K562 (cell line): ENCODE data around the gene KAZN. TPM values are rescaled to one million over a fixed set of nuclear protein-coding genes. Genes with fewer than 3 reads are reported as not detected.
A peak's percentile ranks its signal among the peaks of the same experiment; 100 is the strongest.

ENCODE experiments used
- EP300 ChIP-seq: IDR thresholded peaks from 2 replicates; pipeline ENCODE4 v1.6.1; 2012; ENCODE audit warnings: low read length, improper control_type of control experiment
- JUND ChIP-seq, 2 experiments: IDR thresholded peaks; 2 replicates in 1 of 2; 3 replicates in 1 of 2; pipeline ENCODE4 v1.6.1; 2011; ENCODE audit warnings: borderline replicate concordance in 2 of 2, low read depth in 2 of 2, low read length in 2 of 2, improper control_type of control experiment in 1 of 2, missing biosample characterization in 1 of 2, missing genetic modification characterization in 1 of 2, missing genetic modification reagents in 1 of 2
- ZNF224 ChIP-seq: sonication (generic); formaldehyde crosslinking; IDR thresholded peaks from 2 replicates; pipeline ENCODE4 v1.8.0; 2022; ENCODE audit warnings: mild to moderate bottlenecking, missing genetic modification reagents
- ZNF740 ChIP-seq, 3 experiments: fragments of 200-800 bp in 1 of 3; sonication (Bioruptor generic) in 1 of 3; sonication (generic) in 1 of 3; formaldehyde crosslinking in 1 of 3; IDR thresholded peaks; 2 replicates each; pipeline versions ENCODE4 v1.6.1 to v1.8.0; 2016 to 2022; ENCODE audit warnings: mild to moderate bottlenecking in 2 of 3, missing compliant biosample characterization in 2 of 3, missing genetic modification characterization in 2 of 3, missing genetic modification reagents in 1 of 3
- polyA plus RNA-seq, 8 experiments: library from polyadenylated mRNA; depleted of rRNA in 4 of 8; stranded (reverse) in 5 of 8; unstranded in 3 of 8; fragments of >200 nt; fragmentation: Nextera tagmentation in 2 of 8; fragmentation: Illumina TruSeq in 1 of 8; extraction: Ambion mirVana in 2 of 8; extraction: Trizol in 1 of 8; gene quantifications; 2 replicates each; pipeline versions ENCODE4 v1.2.1 to v1.2.3, GENCODE V29; 2011 to 2014; ENCODE audit warnings: inconsistent platforms in 1 of 8, missing spikeins in 1 of 8
- total RNA-seq, 7 experiments: library from RNA; depleted of rRNA in 6 of 7; stranded (reverse); fragments of >200 nt in 6 of 7; fragmentation: Illumina TruSeq in 2 of 7; extraction: Trizol in 2 of 7; gene quantifications; 2 replicates each; pipeline versions ENCODE4 v1.2.1 to v1.2.3, GENCODE V29; 2011 to 2021; ENCODE audit warnings: low replicate concordance in 1 of 7
- TF ChIP-seq, protein P1 (sequence below), 2 experiments: fragments of 450-650 bp; formaldehyde crosslinking in 1 of 2; IDR thresholded peaks; 2 replicates each; pipeline versions ENCODE4 v1.4.0 to v1.6.1; 2014 to 2020; ENCODE audit warnings: mild to moderate bottlenecking in 2 of 2, borderline replicate concordance in 1 of 2, low read depth in 1 of 2
- TF ChIP-seq, protein P2 (sequence below), 2 experiments: fragments of 450-650 bp; IDR thresholded peaks; 2 replicates each; pipeline ENCODE4 v1.6.1; 2016; ENCODE audit warnings: mild to moderate bottlenecking in 2 of 2, borderline replicate concordance in 1 of 2, low read depth in 1 of 2, moderate library complexity in 1 of 2

The KAZN gene
- total and polyA plus RNA-seq, 9 of the 15 experiments (the other 6 are each of a cell fraction or from before 2014, with no cell fraction given): 2.1 to 21.6 (median 5.4) TPM

DNA sequence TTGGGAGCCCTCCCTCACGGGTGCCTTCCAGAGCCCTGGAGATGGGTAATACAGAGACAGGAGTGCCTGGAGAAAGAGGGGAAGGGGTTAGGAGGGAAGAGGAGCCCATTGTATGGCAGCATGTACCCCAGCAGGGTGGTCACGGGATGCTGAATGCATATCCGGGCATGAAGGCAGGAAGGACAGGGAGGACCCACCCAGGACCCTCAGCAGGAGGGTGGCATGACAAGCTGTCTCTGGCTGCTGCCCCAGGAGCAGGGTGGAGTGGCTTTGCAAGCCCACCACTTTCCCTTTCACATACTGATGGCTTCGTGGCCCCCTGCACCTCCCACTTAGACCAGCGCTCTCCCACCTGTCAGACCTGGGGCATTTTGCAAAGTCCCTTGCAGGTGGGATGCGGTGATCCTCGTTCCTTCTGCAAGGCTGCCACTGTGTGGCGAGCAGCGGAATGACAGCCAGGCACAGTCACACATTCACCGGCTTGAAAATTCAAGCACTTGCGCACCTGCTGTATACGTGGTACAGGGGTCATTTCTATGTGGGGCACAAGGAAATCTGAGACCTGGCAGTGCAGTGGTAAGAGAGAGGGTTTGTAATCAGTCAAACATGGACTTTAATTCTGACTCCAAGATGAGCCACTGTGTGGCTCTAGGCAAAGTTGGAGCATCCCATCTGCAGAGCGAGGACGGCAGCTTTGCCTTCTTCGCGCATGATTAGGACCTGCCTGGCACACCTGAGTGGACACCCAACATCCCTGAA, 501.8 kb downstream of the KAZN start (continued):
- TF ChIP-seq, protein P1, sequence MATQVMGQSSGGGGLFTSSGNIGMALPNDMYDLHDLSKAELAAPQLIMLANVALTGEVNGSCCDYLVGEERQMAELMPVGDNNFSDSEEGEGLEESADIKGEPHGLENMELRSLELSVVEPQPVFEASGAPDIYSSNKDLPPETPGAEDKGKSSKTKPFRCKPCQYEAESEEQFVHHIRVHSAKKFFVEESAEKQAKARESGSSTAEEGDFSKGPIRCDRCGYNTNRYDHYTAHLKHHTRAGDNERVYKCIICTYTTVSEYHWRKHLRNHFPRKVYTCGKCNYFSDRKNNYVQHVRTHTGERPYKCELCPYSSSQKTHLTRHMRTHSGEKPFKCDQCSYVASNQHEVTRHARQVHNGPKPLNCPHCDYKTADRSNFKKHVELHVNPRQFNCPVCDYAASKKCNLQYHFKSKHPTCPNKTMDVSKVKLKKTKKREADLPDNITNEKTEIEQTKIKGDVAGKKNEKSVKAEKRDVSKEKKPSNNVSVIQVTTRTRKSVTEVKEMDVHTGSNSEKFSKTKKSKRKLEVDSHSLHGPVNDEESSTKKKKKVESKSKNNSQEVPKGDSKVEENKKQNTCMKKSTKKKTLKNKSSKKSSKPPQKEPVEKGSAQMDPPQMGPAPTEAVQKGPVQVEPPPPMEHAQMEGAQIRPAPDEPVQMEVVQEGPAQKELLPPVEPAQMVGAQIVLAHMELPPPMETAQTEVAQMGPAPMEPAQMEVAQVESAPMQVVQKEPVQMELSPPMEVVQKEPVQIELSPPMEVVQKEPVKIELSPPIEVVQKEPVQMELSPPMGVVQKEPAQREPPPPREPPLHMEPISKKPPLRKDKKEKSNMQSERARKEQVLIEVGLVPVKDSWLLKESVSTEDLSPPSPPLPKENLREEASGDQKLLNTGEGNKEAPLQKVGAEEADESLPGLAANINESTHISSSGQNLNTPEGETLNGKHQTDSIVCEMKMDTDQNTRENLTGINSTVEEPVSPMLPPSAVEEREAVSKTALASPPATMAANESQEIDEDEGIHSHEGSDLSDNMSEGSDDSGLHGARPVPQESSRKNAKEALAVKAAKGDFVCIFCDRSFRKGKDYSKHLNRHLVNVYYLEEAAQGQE (IDR thresholded peaks at IDR 0.05; ENCODE audit: borderline replicate concordance): peak; percentile 75
- TF ChIP-seq, protein P1 (CRISPR knock-in tag; IDR thresholded peaks at IDR 0.05; ENCODE audit: low read depth): no peak
- TF ChIP-seq EP300: no peak
- TF ChIP-seq ZNF224 (CRISPR knock-in tag): no peak
- TF ChIP-seq, protein P2, sequence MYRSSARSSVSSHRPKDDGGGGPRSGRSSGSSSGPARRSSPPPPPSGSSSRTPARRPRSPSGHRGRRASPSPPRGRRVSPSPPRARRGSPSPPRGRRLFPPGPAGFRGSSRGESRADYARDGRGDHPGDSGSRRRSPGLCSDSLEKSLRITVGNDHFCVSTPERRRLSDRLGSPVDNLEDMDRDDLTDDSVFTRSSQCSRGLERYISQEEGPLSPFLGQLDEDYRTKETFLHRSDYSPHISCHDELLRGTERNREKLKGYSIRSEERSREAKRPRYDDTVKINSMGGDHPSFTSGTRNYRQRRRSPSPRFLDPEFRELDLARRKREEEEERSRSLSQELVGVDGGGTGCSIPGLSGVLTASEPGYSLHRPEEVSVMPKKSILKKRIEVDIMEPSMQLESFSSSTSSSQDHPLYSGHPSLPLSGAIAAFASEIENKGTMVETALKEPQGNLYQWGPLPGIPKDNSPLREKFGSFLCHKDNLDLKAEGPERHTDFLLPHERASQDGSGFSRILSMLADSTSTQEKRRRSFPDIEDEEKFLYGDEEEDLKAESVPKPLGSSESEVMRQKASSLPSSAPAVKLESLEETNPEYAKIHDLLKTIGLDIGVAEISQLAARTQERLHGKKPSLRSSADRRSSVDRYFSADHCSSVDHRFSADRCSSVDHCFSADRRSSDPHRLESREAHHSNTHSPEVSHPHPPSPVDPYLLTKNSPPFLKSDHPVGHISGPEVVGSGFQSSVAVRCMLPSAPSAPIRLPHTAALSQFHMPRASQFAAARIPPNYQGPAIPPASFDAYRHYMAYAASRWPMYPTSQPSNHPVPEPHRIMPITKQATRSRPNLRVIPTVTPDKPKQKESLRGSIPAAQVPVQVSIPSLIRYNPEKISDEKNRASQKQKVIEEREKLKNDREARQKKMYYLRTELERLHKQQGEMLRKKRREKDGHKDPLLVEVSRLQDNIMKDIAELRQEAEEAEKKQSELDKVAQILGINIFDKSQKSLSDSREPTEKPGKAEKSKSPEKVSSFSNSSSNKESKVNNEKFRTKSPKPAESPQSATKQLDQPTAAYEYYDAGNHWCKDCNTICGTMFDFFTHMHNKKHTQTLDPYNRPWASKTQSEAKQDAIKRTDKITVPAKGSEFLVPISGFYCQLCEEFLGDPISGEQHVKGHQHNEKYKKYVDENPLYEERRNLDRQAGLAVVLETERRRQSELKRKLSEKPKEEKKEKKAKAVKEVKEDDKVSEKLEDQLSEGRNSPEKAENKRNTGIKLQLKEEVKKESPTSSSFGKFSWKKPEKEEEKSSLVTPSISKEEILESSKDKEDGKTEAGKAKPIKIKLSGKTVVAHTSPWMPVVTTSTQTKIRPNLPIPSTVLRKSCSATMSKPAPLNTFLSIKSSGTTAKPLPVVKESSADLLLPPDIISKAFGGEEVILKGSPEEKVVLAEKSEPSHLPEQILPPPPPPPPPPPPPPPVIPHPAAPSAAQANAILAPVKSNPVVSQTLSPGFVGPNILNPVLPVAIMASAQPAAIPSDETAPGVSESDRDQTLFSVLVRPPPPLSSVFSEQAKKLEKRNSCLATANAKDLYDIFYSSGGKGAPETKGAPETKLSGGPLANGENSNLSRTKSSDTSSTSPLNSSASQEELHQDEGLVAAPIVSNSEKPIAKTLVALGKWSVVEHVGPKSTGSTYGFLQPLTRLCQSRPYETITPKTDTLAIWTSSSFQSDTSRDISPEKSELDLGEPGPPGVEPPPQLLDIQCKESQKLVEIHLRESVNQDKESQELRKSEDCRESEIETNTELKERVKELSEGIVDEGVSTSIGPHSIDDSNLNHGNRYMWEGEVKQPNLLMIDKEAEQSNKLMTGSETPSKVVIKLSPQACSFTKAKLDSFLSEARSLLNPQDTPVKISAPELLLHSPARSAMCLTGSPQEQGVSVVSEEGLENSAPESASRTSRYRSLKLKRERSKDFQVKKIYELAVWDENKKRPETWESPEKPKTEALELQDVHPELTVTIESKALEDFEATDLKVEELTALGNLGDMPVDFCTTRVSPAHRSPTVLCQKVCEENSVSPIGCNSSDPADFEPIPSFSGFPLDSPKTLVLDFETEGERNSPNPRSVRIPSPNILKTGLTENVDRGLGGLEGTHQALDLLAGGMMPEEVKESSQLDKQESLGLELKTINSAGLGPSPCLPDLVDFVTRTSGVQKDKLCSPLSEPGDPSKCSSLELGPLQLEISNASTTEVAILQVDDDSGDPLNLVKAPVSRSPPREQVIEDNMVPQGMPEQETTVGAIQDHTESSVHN (IDR thresholded peaks at IDR 0.05; ENCODE audit: borderline replicate concordance in 1 of 2, low read depth in 1 of 2): no peak
- TF ChIP-seq JUND (IDR thresholded peaks at IDR 0.05; ENCODE audit: borderline replicate concordance, low read depth, low read length): 0 out of 2 replicates have a peak, but pooled peaks have one; percentile 29
- no peak for TF ChIP-seq JUND (tag; IDR thresholded peaks at IDR 0.05; ENCODE audit: borderline replicate concordance, low read depth, low read length)
- TF ChIP-seq ZNF740 (CRISPR knock-in tag; IDR thresholded peaks at IDR 0.05): 0 out of 2 replicates have a peak, but pooled peaks have one; percentile 38
- TF ChIP-seq ZNF740 (tag; IDR thresholded peaks at IDR 0.05): no peak
